ENCODE results near the gene CES1.

Gene CES1

GRCh38 chr16:55809851-55810250, 23.0 kb downstream of the CES1 start:
- no peak for TF ChIP-seq USF1 (IDR thresholded peaks at IDR 0.05)
- TF ChIP-seq ZBTB7A (IDR thresholded peaks at IDR 0.05; ENCODE audit: low read depth), result no peak
- TF ChIP-seq TEAD4 (IDR thresholded peaks at IDR 0.05), result no peak
- TF ChIP-seq CEBPB (IDR thresholded peaks at IDR 0.05), result no peak
- TF ChIP-seq CREB1 (IDR thresholded peaks at IDR 0.05; ENCODE audit: low read depth), result no peak
- TF ChIP-seq YY1 (IDR thresholded peaks at IDR 0.05; ENCODE audit: low read depth), result no peak
- TF ChIP-seq FOXM1 (IDR thresholded peaks at IDR 0.05; ENCODE audit: borderline replicate concordance, low read depth), result no peak
- no peak for TF ChIP-seq NFIC (IDR thresholded peaks at IDR 0.05)
- TF ChIP-seq EGR1 (IDR thresholded peaks at IDR 0.05), result no peak
- TF ChIP-seq, protein P1, sequence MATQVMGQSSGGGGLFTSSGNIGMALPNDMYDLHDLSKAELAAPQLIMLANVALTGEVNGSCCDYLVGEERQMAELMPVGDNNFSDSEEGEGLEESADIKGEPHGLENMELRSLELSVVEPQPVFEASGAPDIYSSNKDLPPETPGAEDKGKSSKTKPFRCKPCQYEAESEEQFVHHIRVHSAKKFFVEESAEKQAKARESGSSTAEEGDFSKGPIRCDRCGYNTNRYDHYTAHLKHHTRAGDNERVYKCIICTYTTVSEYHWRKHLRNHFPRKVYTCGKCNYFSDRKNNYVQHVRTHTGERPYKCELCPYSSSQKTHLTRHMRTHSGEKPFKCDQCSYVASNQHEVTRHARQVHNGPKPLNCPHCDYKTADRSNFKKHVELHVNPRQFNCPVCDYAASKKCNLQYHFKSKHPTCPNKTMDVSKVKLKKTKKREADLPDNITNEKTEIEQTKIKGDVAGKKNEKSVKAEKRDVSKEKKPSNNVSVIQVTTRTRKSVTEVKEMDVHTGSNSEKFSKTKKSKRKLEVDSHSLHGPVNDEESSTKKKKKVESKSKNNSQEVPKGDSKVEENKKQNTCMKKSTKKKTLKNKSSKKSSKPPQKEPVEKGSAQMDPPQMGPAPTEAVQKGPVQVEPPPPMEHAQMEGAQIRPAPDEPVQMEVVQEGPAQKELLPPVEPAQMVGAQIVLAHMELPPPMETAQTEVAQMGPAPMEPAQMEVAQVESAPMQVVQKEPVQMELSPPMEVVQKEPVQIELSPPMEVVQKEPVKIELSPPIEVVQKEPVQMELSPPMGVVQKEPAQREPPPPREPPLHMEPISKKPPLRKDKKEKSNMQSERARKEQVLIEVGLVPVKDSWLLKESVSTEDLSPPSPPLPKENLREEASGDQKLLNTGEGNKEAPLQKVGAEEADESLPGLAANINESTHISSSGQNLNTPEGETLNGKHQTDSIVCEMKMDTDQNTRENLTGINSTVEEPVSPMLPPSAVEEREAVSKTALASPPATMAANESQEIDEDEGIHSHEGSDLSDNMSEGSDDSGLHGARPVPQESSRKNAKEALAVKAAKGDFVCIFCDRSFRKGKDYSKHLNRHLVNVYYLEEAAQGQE (IDR thresholded peaks at IDR 0.05; ENCODE audit: low read depth), result no peak
- TF ChIP-seq RAD21 (IDR thresholded peaks at IDR 0.05; ENCODE audit: low read depth), result no peak
- no peak for TF ChIP-seq MAX (IDR thresholded peaks at IDR 0.05)
- no peak for TF ChIP-seq TCF12 (IDR thresholded peaks at IDR 0.05; ENCODE audit: low read depth)
- TF ChIP-seq EP300 (IDR thresholded peaks at IDR 0.05; ENCODE audit: borderline replicate concordance), result no peak
- no peak for TF ChIP-seq TAF1 (IDR thresholded peaks at IDR 0.05; ENCODE audit: low read depth)

DNA sequence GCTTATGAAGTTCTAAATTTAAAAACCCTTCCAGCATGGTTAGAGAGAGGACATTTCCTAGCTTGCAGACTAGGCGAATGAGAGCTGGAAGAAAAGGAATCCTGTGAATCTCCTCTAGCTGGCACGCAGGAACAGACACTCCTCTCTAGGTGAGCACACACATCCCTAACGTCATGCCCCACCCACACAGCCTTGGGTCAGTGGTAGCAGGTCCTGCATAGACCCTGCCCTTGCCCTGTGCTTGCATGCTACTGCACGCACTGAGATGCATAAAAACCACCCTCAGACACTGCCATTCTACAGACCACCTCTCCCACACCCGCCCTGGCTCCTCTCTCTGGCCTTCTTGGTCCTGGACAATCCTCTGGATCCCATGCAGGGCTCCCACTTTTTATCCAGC, 23.5 kb downstream of the CES1 start:
- TF ChIP-seq YY1 (IDR thresholded peaks at IDR 0.05; ENCODE audit: low read depth) (no peak), EGR1 (IDR thresholded peaks at IDR 0.05) (no peak), CEBPB (IDR thresholded peaks at IDR 0.05) (no peak), TAF1 (IDR thresholded peaks at IDR 0.05; ENCODE audit: low read depth) (no peak), TEAD4 (IDR thresholded peaks at IDR 0.05) (no peak), FOXM1 (IDR thresholded peaks at IDR 0.05; ENCODE audit: borderline replicate concordance, low read depth) (no peak), CREB1 (IDR thresholded peaks at IDR 0.05; ENCODE audit: low read depth) (no peak)

DNA sequence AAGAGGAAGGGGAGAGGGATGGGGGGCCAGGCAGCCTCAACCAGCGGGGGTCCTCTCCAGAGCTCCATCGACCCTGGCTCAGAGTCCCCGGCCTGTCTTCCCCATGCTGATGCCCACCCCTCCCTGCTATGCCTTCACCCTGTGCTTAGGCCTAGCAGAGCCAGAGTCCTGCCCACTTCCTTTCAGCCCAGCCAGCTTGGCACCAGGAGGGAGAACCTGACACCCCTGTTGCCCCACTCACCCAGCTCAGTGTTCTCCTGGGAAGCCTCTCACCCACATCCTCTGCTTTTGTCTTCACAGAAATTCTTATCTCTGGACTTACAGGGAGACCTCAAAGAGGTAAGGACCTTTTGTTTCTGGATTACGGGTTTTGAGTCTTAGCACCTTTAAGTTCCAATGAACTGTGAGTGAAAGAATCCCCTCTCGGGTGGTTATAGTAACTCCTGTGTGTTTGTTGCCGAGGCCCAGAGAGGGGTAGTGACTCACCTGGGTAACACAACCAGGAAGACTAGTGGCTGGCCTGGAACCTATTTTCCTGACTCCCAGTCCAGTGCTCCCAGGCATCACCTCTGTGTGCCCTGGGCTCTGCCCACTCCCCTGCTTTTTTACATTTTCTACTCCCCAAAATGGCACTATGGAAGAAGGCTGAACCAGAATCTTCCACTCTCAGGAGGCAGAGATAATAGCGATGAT, 53.3 kb downstream of the CES1 start:
- no peak for TF ChIP-seq TEAD4 (IDR thresholded peaks at IDR 0.05)

- TF ChIP-seq EGR1 (IDR thresholded peaks at IDR 0.05) (no peak), EP300 (IDR thresholded peaks at IDR 0.05; ENCODE audit: borderline replicate concordance) (no peak), USF1 (IDR thresholded peaks at IDR 0.05) (no peak), YY1 (IDR thresholded peaks at IDR 0.05; ENCODE audit: low read depth) (no peak), TEAD4 (IDR thresholded peaks at IDR 0.05) (no peak), NFIC (IDR thresholded peaks at IDR 0.05) (no peak), TCF12 (IDR thresholded peaks at IDR 0.05; ENCODE audit: low read depth) (no peak), CEBPB (IDR thresholded peaks at IDR 0.05) (no peak), FOXM1 (IDR thresholded peaks at IDR 0.05; ENCODE audit: borderline replicate concordance, low read depth) (no peak), MAX (IDR thresholded peaks at IDR 0.05) (no peak), ZBTB7A (IDR thresholded peaks at IDR 0.05; ENCODE audit: low read depth) (no peak), TAF1 (IDR thresholded peaks at IDR 0.05; ENCODE audit: low read depth) (no peak)
- TF ChIP-seq, protein P1 (IDR thresholded peaks at IDR 0.05; ENCODE audit: low read depth), result no peak
Observed at GRCh38 chr16:55778757-55779156, 54.1 kb downstream of the CES1 start.

- TF ChIP-seq CREB1 (IDR thresholded peaks at IDR 0.05; ENCODE audit: low read depth) (no peak), EGR1 (IDR thresholded peaks at IDR 0.05) (no peak), NFIC (IDR thresholded peaks at IDR 0.05) (no peak), TAF1 (IDR thresholded peaks at IDR 0.05; ENCODE audit: low read depth) (no peak), FOXM1 (IDR thresholded peaks at IDR 0.05; ENCODE audit: borderline replicate concordance, low read depth) (no peak), MAX (IDR thresholded peaks at IDR 0.05) (no peak), ZBTB7A (IDR thresholded peaks at IDR 0.05; ENCODE audit: low read depth) (no peak), CEBPB (IDR thresholded peaks at IDR 0.05) (no peak), USF1 (IDR thresholded peaks at IDR 0.05) (no peak), EP300 (IDR thresholded peaks at IDR 0.05; ENCODE audit: borderline replicate concordance) (no peak), YY1 (IDR thresholded peaks at IDR 0.05; ENCODE audit: low read depth) (no peak), RAD21 (IDR thresholded peaks at IDR 0.05; ENCODE audit: low read depth) (no peak), TCF12 (IDR thresholded peaks at IDR 0.05; ENCODE audit: low read depth) (no peak), TEAD4 (IDR thresholded peaks at IDR 0.05) (no peak)
- TF ChIP-seq, protein P1 (IDR thresholded peaks at IDR 0.05; ENCODE audit: low read depth), result no peak
Observed at GRCh38 chr16:55775857-55776256, 57.0 kb downstream of the CES1 start.

Data from Ishikawa (cell line).